Body of pancreas (tissue), 4 donors: ENCODE measurements around the gene CACYBP.

Experiments
- CTCF ChIP-seq, 7 experiments: fragments of 450-650 bp in 4 of 7; fragments of 200-600 bp in 3 of 7; sonication (generic) in 3 of 7; IDR thresholded peaks; one replicate each; pipeline ENCODE4 v1.5.1; 2016 to 2019; ENCODE audit warnings: antibody characterized with exemption in 7 of 7
- POLR2A ChIP-seq, 3 donors: fragments of 450-650 bp; IDR thresholded peaks; one replicate each; pipeline ENCODE4 v1.6.1; 2016; ENCODE audit warnings: antibody characterized with exemption in 3 of 3, mild to moderate bottlenecking in 2 of 3

DNA sequence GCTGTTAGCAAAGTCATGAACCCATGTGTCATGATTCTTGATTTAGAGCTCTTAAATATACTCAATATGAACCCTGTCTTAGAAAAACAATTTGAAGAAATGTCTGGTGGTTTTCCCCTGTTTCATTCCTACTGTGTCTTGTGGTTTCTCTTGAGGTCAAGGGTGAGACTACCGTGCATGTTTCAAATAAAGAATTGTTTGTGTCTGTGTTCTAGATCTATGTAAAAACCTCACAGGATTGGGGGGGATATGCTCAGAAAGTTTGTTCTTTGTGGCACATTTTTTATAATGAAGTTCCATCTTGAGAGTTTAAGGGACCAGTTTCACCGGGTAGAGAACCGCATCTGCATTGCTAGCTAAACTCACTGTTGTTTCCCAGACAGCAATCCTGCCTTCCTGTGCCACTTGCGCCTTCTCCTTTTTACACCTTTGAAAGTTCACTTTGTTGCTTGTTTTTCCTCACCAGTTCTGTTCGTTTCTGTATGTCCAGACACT, 30.9 kb upstream of the CACYBP start:
- no peak for TF ChIP-seq POLR2A (IDR thresholded peaks at IDR 0.05)
- no peak for TF ChIP-seq CTCF (IDR thresholded peaks at IDR 0.05)
